HepG2 (cell line): ENCODE measurements around the gene SUMO4.

ENCODE experiments used
- EP300 ChIP-seq, 3 experiments: sonication (generic) in 1 of 3; formaldehyde crosslinking in 1 of 3; IDR thresholded peaks; 2 replicates each; pipeline versions ENCODE4 v1.5.1 to v1.6.1; 2011 to 2020; ENCODE audit warnings: low read depth in 2 of 3, low read length in 2 of 3, borderline replicate concordance in 1 of 3, improper control_type of control experiment in 1 of 3, mild to moderate bottlenecking in 1 of 3, missing genetic modification reagents in 1 of 3, moderate library complexity in 1 of 3
- ESRRA ChIP-seq: sonication (generic); formaldehyde crosslinking; IDR thresholded peaks from 2 replicates; pipeline ENCODE4 v1.5.1; 2020; ENCODE audit warnings: mild to moderate bottlenecking, low read depth, missing genetic modification reagents
- ETV5 ChIP-seq: IDR thresholded peaks from 2 replicates; pipeline ENCODE4 v1.6.1; 2018; ENCODE audit warnings: missing biosample characterization, missing genetic modification reagents, inconsistent platforms, borderline replicate concordance
- HDAC2 ChIP-seq: sonication (generic); formaldehyde crosslinking; IDR thresholded peaks from 2 replicates; pipeline ENCODE4 v1.4.0; 2020; ENCODE audit warnings: missing genetic modification reagents
- IRX3 ChIP-seq: sonication (generic); formaldehyde crosslinking; IDR thresholded peaks from 2 replicates; pipeline ENCODE4 v1.8.1; 2023; ENCODE audit warnings: mild to moderate bottlenecking, low read depth, missing genetic modification reagents, borderline replicate concordance
- TCF7 ChIP-seq: sonication (generic); IDR thresholded peaks from 2 replicates; pipeline ENCODE4 v1.6.1; 2016; ENCODE audit warnings: antibody characterized with exemption, low read depth
- ZBTB33 ChIP-seq: sonication (generic); formaldehyde crosslinking; IDR thresholded peaks from 2 replicates; pipeline ENCODE4 v1.4.0; 2020; ENCODE audit warnings: missing genetic modification reagents
- TF ChIP-seq, protein P1 (sequence below): sonication (generic); formaldehyde crosslinking; IDR thresholded peaks from 2 replicates; pipeline ENCODE4 v1.5.0; 2020; ENCODE audit warnings: mild to moderate bottlenecking, missing genetic modification reagents

DNA sequence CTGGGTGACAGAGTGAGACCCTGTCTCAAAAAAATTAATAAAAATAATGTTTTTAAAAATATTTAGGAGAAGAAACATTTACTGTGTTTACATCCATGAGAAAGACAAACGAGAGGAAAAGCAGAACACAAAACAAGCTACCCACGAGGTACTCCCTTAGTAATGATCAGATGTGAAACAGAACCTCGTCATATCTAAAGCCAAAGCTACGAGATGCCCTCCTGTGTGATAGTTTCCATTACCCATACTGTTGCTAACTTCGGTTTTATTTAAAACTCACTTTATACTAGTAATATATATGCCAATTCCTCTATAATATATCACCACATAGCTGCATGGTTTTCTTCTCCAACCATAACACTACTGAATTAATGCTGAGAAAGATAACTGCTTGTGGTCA, 21.1 kb downstream of the SUMO4 start:
- TF ChIP-seq, protein P1, sequence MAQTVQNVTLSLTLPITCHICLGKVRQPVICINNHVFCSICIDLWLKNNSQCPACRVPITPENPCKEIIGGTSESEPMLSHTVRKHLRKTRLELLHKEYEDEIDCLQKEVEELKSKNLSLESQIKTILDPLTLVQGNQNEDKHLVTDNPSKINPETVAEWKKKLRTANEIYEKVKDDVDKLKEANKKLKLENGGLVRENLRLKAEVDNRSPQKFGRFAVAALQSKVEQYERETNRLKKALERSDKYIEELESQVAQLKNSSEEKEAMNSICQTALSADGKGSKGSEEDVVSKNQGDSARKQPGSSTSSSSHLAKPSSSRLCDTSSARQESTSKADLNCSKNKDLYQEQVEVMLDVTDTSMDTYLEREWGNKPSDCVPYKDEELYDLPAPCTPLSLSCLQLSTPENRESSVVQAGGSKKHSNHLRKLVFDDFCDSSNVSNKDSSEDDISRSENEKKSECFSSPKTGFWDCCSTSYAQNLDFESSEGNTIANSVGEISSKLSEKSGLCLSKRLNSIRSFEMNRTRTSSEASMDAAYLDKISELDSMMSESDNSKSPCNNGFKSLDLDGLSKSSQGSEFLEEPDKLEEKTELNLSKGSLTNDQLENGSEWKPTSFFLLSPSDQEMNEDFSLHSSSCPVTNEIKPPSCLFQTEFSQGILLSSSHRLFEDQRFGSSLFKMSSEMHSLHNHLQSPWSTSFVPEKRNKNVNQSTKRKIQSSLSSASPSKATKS = no peak
- TF ChIP-seq TCF7 (no peak), HDAC2 (no peak), ETV5 (CRISPR knock-in tag) (no peak), IRX3 (CRISPR knock-in tag) (no peak), ESRRA (CRISPR knock-in tag) (no peak), ZBTB33 (CRISPR knock-in tag) (no peak), EP300 (IDR thresholded peaks at IDR 0.05; ENCODE audit: low read depth in 2 of 2, low read length in 2 of 2) (no peak), EP300 (CRISPR knock-in tag; IDR thresholded peaks at IDR 0.05; ENCODE audit: borderline replicate concordance) (no peak)
